DND-41 (cell line): ENCODE data around the gene NONO.

Source experiments
- CTCF ChIP-seq: IDR thresholded peaks from 2 replicates; pipeline ENCODE4 v1.5.1; 2012; ENCODE audit warnings: borderline replicate concordance, low read length, moderate library complexity, mild to moderate bottlenecking; ENCODE audit not compliant: poor library complexity, severe bottlenecking; ENCODE audit errors: extremely low read depth
- EZH2 ChIP-seq: IDR thresholded peaks from 3 replicates; pipeline ENCODE4 v1.6.1; 2012; ENCODE audit warnings: borderline replicate concordance, low read depth, mild to moderate bottlenecking, moderate library complexity, low read length, inconsistent platforms; ENCODE audit not compliant: severe bottlenecking

DNA sequence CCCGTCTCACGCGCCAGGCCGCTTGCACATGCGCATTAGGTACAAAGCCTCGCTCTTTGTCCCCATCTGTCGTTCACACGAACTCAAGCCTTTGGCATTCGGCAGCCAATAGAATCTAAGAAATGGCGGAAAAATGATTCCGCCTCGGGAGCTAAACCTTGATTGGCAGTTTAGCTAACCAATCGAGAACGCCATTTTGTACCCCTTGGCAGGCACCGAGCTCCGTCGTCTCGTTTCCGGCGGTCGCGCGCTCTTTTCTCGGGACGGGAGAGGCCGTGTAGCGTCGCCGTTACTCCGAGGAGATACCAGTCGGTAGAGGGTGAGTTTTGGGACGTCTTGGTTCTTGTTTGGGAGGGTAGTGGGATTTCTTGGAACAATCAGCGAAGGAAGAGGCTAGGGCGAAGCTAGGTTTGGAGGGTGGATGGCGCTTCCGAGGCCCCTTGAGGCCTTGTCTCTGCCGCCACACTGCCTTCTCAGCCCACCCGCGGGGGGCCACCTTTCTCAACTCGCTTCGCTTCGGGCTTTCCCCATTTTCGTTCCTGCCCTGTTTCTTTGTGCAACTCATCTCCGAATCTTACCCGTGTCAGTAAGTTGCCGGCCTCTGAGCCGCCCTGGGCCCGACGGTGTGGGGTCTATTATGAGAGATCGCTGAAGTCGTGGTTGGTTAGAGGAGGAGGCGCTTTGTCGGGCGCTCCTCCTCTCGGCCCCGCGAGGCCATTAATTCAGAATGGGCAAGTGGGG is at the start of gene NONO:
- TF ChIP-seq CTCF: peak; percentile 44
- TF ChIP-seq EZH2: no peak
